Right renal pelvis (tissue), 4 donors: ENCODE data around the gene SLC1A3. TPM values are rescaled to one million over a fixed set of nuclear protein-coding genes. Genes with fewer than 3 reads are reported as not detected.
"Not testable (repeated sequence)": the region's sequence is repeated elsewhere in the genome, so short reads cannot be mapped to it uniquely, and the experiment has no call there.

ENCODE experiments used
- DNase-seq, 4 donors: peaks; one replicate each; pipeline ENCODE4 v3.0.0-alpha.2; 2013; ENCODE audit warnings: low read depth in 4 of 4, low spot score in 3 of 4, missing footprints in 1 of 4
- polyA plus RNA-seq, 4 donors: library from polyadenylated mRNA; unstranded; fragments of 120-200 nt; gene quantifications; one replicate each; pipeline ENCODE4 v1.2.1, GENCODE V29; 2013; ENCODE audit not compliant: insufficient read length in 4 of 4

SLC1A3 gene
- polyA plus RNA-seq, 4 donors = 2.7 to 4.9 (median 3.1) TPM

GRCh38 chr5:36630201-36631145 is 24.1 kb downstream of the SLC1A3 start:
- DNase-seq = no peak

DNA sequence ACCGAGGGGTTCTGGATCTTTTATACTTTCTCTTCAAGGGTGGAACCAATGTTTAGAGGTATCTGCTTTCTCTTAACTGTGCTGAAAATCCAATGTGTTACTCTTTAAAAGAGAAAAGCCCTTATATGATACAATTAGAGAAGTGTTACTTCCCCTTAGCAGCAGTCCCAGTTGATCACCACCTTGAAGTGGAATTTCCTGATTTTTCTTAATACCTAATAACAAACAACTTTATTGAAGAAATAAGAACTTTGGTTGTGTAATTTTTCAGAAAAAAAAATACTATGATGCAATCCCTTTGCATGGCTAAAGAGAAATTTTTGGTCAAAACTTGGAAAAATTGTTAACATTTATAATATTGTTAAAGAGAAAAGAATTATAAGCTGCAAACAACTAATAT is 24.7 kb downstream of the SLC1A3 start:
- DNase-seq = no peak

- DNase-seq = no peak
These were observed 25.4 kb downstream of the SLC1A3 start for GRCh38 chr5:36631620-36632362.

GRCh38 chr5:36632363-36632664 is 25.9 kb downstream of the SLC1A3 start:
- DNase-seq = no peak

GRCh38 chr5:36635721-36636390 is 29.4 kb downstream of the SLC1A3 start:
- no peak for DNase-seq

DNA sequence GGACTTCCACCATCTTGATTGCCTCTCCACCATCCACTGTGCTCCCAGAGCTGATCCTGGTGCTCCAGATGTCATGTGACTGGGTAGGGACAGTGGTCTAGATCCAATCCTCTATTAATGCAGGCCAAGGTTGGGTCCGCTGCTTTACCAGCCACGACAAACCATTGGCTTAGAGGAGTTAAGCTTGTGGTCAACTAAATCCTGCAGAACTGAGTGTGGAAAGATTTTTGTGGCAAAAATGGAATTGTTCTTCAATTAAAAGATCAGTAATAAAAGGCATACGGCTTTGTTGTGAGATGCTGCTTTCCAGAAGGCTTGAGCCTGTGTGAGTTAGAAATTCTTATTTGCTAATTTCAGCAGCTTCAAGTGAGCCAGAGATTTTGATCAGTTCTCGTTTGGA is 30.7 kb downstream of the SLC1A3 start:
- DNase-seq = no peak

- DNase-seq = no peak
These were observed 31.1 kb downstream of the SLC1A3 start for GRCh38 chr5:36637516-36637915.

GRCh38 chr5:36638056-36638455 is 31.6 kb downstream of the SLC1A3 start:
- no peak for DNase-seq

DNA sequence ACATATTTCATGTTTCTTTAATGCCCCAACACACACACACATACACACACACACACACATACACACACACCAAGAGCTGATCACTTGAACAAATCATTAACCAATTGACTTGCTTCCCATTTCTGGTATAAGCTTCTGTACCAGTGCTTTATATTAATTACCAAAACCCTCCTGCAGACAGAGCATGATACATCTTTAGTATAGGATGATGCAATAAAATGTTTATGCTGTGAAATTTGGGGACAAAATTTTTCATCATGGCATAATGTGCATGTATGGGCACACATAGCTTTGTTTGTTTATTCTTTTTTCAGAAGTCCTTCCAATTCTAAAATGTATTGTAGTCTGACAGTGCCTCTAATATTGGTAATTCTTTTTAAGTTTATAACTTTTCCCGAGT is 34.5 kb downstream of the SLC1A3 start:
- no peak for DNase-seq

DNA sequence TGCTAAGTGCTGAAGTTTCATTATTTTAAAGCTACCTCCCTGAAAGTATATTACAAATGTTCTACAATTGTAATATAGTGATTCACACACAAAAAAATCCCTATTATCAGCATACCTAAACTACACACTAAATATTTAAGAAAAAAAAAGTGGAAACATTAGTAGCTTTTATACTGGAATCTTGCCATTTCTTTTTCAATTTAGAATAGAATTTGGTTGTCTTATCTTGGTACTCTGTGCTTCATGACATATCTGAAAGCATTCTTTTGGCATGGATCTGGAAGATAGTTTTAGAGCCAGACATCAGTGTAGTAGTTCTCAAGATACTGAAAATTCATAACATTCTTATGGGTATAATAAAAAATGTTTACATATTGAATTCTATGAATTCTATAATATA is 35.0 kb downstream of the SLC1A3 start:
- DNase-seq = no peak

DNA sequence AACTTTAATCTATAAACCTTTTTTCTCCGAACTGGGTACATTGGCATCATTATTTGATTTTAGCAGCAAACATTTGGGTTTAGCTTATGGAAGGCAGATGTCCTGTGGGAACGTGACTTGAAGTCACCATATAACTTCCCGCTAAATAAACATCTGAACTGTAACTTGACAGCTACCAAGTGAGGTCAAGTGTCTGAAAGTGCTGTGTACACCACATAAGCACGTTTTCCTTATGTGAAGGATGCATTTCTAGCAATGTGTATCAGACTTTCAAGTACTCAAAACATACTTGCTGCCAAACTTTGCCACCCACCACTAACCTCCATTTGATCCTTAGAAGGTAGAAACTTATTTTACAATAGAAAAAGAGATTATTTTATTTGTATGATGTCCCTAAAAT is 35.7 kb downstream of the SLC1A3 start:
- no peak for DNase-seq

- DNase-seq = no peak
These were observed 36.8 kb downstream of the SLC1A3 start for GRCh38 chr5:36643162-36643561.

- DNase-seq = not testable (repeated sequence)
These were observed 37.4 kb downstream of the SLC1A3 start for GRCh38 chr5:36643841-36644240.

GRCh38 chr5:36644727-36645126 is 38.3 kb downstream of the SLC1A3 start:
- no peak for DNase-seq

- DNase-seq = no peak
These were observed 39.7 kb downstream of the SLC1A3 start for GRCh38 chr5:36646100-36646499.

DNA sequence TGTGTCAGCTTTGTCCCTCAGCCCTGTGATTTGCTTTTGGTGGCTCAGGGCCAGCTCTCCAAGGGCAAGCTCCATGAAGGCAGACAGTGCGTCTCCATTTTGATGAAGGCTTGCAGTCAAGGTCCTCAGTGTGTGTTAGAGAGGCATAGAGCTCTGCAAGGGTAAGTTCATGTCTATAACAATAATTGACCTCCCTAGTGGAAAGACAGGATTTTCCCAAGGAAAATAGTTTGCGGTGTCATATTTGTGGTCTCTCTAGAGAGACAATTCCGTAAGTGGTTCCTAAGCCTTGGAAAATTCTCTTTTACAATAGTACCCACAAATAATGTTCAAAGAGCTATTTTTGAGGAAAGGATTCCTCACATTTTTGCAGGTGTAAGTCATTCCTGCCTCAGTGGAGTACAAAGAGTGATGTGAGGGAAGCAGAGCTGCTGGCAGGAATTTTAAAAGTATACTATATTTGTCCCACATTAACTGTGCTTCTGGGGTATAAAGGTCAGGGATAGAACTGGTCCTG is 40.2 kb downstream of the SLC1A3 start:
- DNase-seq = no peak

GRCh38 chr5:36647046-36647445 is 40.6 kb downstream of the SLC1A3 start:
- DNase-seq = no peak

DNA sequence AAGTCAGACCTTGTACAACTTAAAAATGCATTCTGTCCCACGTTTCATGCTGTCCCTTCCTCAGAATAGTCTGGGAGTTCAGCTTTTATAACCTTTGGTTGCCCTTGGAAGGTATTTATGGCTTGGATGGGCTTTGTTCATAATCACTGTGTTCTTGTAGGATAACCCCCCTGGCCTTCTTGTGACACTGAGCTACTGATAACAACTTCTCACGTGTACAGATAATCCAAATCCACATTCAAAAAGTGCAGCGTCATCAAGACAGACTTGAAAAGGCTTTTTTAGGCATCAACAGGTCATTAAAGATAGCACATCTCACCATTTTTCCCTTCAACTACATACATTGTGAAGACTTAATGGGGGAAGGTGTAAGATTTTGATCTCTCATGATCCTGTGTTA is 42.0 kb downstream of the SLC1A3 start:
- DNase-seq = no peak

GRCh38 chr5:36651761-36652685 is 45.6 kb downstream of the SLC1A3 start:
- no peak for DNase-seq

GRCh38 chr5:36653044-36653705 is 46.8 kb downstream of the SLC1A3 start:
- no peak for DNase-seq
